Prostate gland (tissue), 2 donors: ENCODE measurements around the gene TOR3A.

ENCODE experiments used
- POLR2AphosphoS5 ChIP-seq: sonication (generic); formaldehyde crosslinking; IDR thresholded peaks from one replicate; pipeline ENCODE4 v1.6.1; 2017; ENCODE audit warnings: antibody characterized with exemption
- TF ChIP-seq, protein P1 (sequence below), 4 experiments: fragments of 200-600 bp in 2 of 4; fragments of 450-650 bp in 2 of 4; sonication (generic) in 2 of 4; IDR thresholded peaks; 1 replicate in 3 of 4; 2 replicates in 1 of 4; pipeline ENCODE4 v1.5.1; 2016 to 2019; ENCODE audit warnings: antibody characterized with exemption in 4 of 4, mild to moderate bottlenecking in 2 of 4, moderate library complexity in 2 of 4

GRCh38 chr1:179128520-179128919 lies 46.6 kb downstream of the TOR3A start:
- TF ChIP-seq, protein P1, sequence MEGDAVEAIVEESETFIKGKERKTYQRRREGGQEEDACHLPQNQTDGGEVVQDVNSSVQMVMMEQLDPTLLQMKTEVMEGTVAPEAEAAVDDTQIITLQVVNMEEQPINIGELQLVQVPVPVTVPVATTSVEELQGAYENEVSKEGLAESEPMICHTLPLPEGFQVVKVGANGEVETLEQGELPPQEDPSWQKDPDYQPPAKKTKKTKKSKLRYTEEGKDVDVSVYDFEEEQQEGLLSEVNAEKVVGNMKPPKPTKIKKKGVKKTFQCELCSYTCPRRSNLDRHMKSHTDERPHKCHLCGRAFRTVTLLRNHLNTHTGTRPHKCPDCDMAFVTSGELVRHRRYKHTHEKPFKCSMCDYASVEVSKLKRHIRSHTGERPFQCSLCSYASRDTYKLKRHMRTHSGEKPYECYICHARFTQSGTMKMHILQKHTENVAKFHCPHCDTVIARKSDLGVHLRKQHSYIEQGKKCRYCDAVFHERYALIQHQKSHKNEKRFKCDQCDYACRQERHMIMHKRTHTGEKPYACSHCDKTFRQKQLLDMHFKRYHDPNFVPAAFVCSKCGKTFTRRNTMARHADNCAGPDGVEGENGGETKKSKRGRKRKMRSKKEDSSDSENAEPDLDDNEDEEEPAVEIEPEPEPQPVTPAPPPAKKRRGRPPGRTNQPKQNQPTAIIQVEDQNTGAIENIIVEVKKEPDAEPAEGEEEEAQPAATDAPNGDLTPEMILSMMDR (IDR thresholded peaks at IDR 0.05), result no peak
- peak; percentile 45 for TF ChIP-seq POLR2AphosphoS5
